Skeletal muscle tissue (tissue), 4 donors: Measurements from ENCODE around the gene MRPS27. TPM values are rescaled to one million over a fixed set of nuclear protein-coding genes. Genes with fewer than 3 reads are reported as not detected.

Source experiments
- H3K27ac ChIP-seq: one replicate; pipeline ENCODE4 v1.7.0; 2013; ENCODE audit warnings: mild to moderate bottlenecking, low read depth, low read length, inconsistent platforms
- H3K27me3 ChIP-seq, 3 donors: one replicate each; pipeline ENCODE4 v1.7.0; 2013; ENCODE audit warnings: low read length in 3 of 3; ENCODE audit not compliant: control insufficient read depth in 3 of 3, insufficient read depth in 3 of 3
- H3K36me3 ChIP-seq, 3 donors: one replicate each; pipeline ENCODE4 v1.7.0; 2013; ENCODE audit warnings: low read length in 3 of 3; ENCODE audit not compliant: control insufficient read depth in 3 of 3, insufficient read depth in 3 of 3
- H3K4me1 ChIP-seq, 3 donors: one replicate each; pipeline ENCODE4 v1.7.0; 2013; ENCODE audit warnings: low read length in 3 of 3, mild to moderate bottlenecking in 3 of 3; ENCODE audit not compliant: control insufficient read depth in 3 of 3, insufficient read depth in 3 of 3
- H3K4me3 ChIP-seq, 3 donors: one replicate each; pipeline ENCODE4 v1.7.0; 2013; ENCODE audit warnings: low read length in 3 of 3
- H3K9ac ChIP-seq, 3 donors: one replicate each; pipeline ENCODE4 v1.7.0; 2013; ENCODE audit warnings: low read length in 3 of 3, mild to moderate bottlenecking in 3 of 3, moderate library complexity in 2 of 3, low read depth in 1 of 3
- H3K9me3 ChIP-seq, 3 donors: one replicate each; pipeline ENCODE4 v1.7.0; 2013; ENCODE audit warnings: low read length in 3 of 3; ENCODE audit not compliant: control insufficient read depth in 3 of 3
- total RNA-seq: library from RNA; depleted of rRNA; stranded (reverse); fragments of >200 nt; gene quantifications from one replicate; pipeline ENCODE4 v1.2.3, GENCODE V29; 2014
- donor health status: Osteomylitis.

MRPS27 gene
- total RNA-seq, 1 donor from 2014 or later = 75.7 TPM

GRCh38 chr5:72216756-72217155 lies 103.3 kb downstream of the MRPS27 start:
- Histone ChIP-seq H3K36me3 (peaks cover 15 to 40% (median 35%) of the 10 kb centered on the region in 3 donors), H3K9me3 (no peaks in the 10 kb centered on the region), H3K27me3 (no peaks in the 10 kb centered on the region), H3K27ac (no peak overlapping the region), H3K9ac (no peak overlapping the region), H3K4me1 (no peaks in the 10 kb centered on the region), H3K4me3 (no peak overlapping the region)

GRCh38 chr5:72214168-72214567 lies 105.9 kb downstream of the MRPS27 start:
- Histone ChIP-seq H3K4me3 (no peak overlapping the region), H3K36me3 (peaks cover 8 to 19% (median 16%) of the 10 kb centered on the region in 3 donors)

GRCh38 chr5:72213482-72213881 lies 106.6 kb downstream of the MRPS27 start:
- H3K36me3 ChIP-seq = peaks cover 4 to 12% (median 9%) of the 10 kb centered on the region in 3 donors
- no peaks in the 10 kb centered on the region for H3K27me3 ChIP-seq
- H3K9me3 ChIP-seq = no peaks in the 10 kb centered on the region
- H3K27ac ChIP-seq = no peak overlapping the region
- peaks cover 5 to 9% (median 8%) of the 10 kb centered on the region in 3 donors for H3K4me1 ChIP-seq
- no peak overlapping the region for H3K9ac ChIP-seq
- H3K4me3 ChIP-seq = no peak overlapping the region

More at GRCh38 chr5:72214168-72214567, 105.9 kb downstream of the MRPS27 start:
- Histone ChIP-seq H3K4me1 (peaks cover 5 to 9% (median 8%) of the 10 kb centered on the region in 3 donors), H3K27ac (no peak overlapping the region), H3K9ac (no peak overlapping the region), H3K27me3 (no peaks in the 10 kb centered on the region), H3K9me3 (no peaks in the 10 kb centered on the region)

GRCh38 chr5:72212171-72212570 lies 107.9 kb downstream of the MRPS27 start:
- no peaks in the 10 kb centered on the region for H3K9me3 ChIP-seq
- peaks cover 5 to 9% (median 8%) of the 10 kb centered on the region in 3 donors for H3K4me1 ChIP-seq
- H3K36me3 ChIP-seq = peaks cover 0 to 3% (median 0%) of the 10 kb centered on the region in 3 donors
- no peaks in the 10 kb centered on the region for H3K27me3 ChIP-seq
- no peak overlapping the region for H3K4me3 ChIP-seq
- no peak overlapping the region for H3K9ac ChIP-seq
- H3K27ac ChIP-seq = no peak overlapping the region

- peaks cover 0 to under 1% (median 0%) of the 10 kb centered on the region in 3 donors for H3K36me3 ChIP-seq
- H3K27me3 ChIP-seq = no peaks in the 10 kb centered on the region
- H3K4me3 ChIP-seq = peak overlapping the region in 1 of 3 donors; percentile 38
- no peak overlapping the region for H3K9ac ChIP-seq
- peak overlapping the region; percentile 54 for H3K27ac ChIP-seq
- no peaks in the 10 kb centered on the region for H3K9me3 ChIP-seq
- H3K4me1 ChIP-seq = peaks cover 5 to 9% (median 8%) of the 10 kb centered on the region in 3 donors
Measured at GRCh38 chr5:72210888-72211678, 109.0 kb downstream of the MRPS27 start.

- Histone ChIP-seq H3K9me3 (no peaks in the 10 kb centered on the region), H3K4me3 (no peak overlapping the region), H3K27me3 (no peaks in the 10 kb centered on the region), H3K27ac (no peak overlapping the region), H3K4me1 (peaks cover 5 to 9% (median 8%) of the 10 kb centered on the region in 3 donors), H3K36me3 (peaks cover 0 to 7% (median 3%) of the 10 kb centered on the region in 3 donors), H3K9ac (no peak overlapping the region)
Measured at GRCh38 chr5:72209147-72210115, 110.6 kb downstream of the MRPS27 start.

GRCh38 chr5:72208324-72208926 lies 111.6 kb downstream of the MRPS27 start:
- H3K36me3 ChIP-seq = peaks cover 0 to 7% (median 3%) of the 10 kb centered on the region in 3 donors

GRCh38 chr5:72206994-72207393 lies 113.0 kb downstream of the MRPS27 start:
- no peak overlapping the region for H3K9ac ChIP-seq
- H3K4me1 ChIP-seq = peaks cover 5 to 9% (median 8%) of the 10 kb centered on the region in 3 donors
- no peaks in the 10 kb centered on the region for H3K27me3 ChIP-seq
- H3K36me3 ChIP-seq = peaks cover 0 to 10% (median 3%) of the 10 kb centered on the region in 3 donors
- no peaks in the 10 kb centered on the region for H3K9me3 ChIP-seq
- no peak overlapping the region for H3K4me3 ChIP-seq
- no peak overlapping the region for H3K27ac ChIP-seq

More at GRCh38 chr5:72208324-72208926, 111.6 kb downstream of the MRPS27 start:
- Histone ChIP-seq H3K4me3 (no peak overlapping the region), H3K9ac (no peak overlapping the region), H3K27me3 (no peaks in the 10 kb centered on the region), H3K4me1 (peaks cover 5 to 9% (median 8%) of the 10 kb centered on the region in 3 donors), H3K9me3 (no peaks in the 10 kb centered on the region), H3K27ac (no peak overlapping the region)

GRCh38 chr5:72206160-72206559 lies 113.9 kb downstream of the MRPS27 start:
- no peak overlapping the region for H3K27ac ChIP-seq
- H3K36me3 ChIP-seq = peaks cover 0 to 10% (median 3%) of the 10 kb centered on the region in 3 donors
- no peak overlapping the region for H3K9ac ChIP-seq
- H3K9me3 ChIP-seq = no peaks in the 10 kb centered on the region
- H3K4me1 ChIP-seq = peaks cover 4 to 9% (median 5%) of the 10 kb centered on the region in 3 donors
- no peak overlapping the region for H3K4me3 ChIP-seq
- H3K27me3 ChIP-seq = no peaks in the 10 kb centered on the region
